Measurements from ENCODE around the gene MRPS31. TPM values are rescaled to one million over a fixed set of nuclear protein-coding genes. Genes with fewer than 3 reads are reported as not detected.

The MRPS31 gene
- total RNA-seq, 2 experiments from 2014 or later: 27.0 to 60.2 TPM

DNA sequence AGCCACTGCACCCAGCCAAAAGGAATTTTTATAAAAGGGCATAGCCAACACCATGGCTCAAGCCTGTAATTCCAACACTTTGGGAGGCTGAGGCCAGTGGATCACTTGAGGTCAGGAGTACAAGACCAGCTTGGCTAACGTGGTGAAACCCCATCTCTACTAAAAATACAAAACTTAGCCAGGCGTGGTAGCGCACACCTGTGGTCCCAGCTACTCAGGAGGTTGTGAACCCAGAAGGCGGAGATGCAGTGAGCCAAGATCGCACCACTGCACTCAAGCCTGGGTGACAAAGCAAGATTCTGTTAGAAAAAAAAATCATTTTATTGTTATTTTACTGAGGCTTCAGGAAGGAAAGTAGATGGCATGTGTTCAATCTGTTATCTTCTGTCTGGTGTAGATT is 73.3 kb downstream of the MRPS31 start:
- Histone ChIP-seq H3K9me2 (ENCODE audit: insufficient read depth, low read length) (no peaks in the 10 kb centered on the region), H3K36me3 (ENCODE audit: insufficient read depth, low read length) (no peaks in the 10 kb centered on the region), H3K4me1 (ENCODE audit: insufficient read depth, low read length, poor library complexity, severe bottlenecking) (peaks cover 82% of the 10 kb centered on the region), H3K79me2 (ENCODE audit: insufficient read depth, low read depth, low read length) (no peaks in the 10 kb centered on the region), H3K4me2 (ENCODE audit: low read length) (peak overlapping the region; percentile 74), H2AFZ (ENCODE audit: low read length) (peak overlapping the region; percentile 83; the same call in 1 of the 2 replicates), H4K20me1 (ENCODE audit: insufficient read depth, low read length) (no peaks in the 10 kb centered on the region), H3K4me3 (ENCODE audit: low read depth, low read length, poor library complexity, severe bottlenecking) (peak overlapping the region; percentile 52), H3K27ac (ENCODE audit: low read depth, low read length, poor library complexity, severe bottlenecking) (peak overlapping the region; percentile 94), H3K9me3 (ENCODE audit: low read length) (no peaks in the 10 kb centered on the region)
- peak; percentile 89 for DNase-seq (ENCODE audit: low spot score)
- BruUV-seq (replicated peaks): no TSS peak
- intact Hi-C loops (cut with micrococcal nuclease; ENCODE audit: unreplicated experiment): loop anchor here (2.0 to 10.0 kb wide), 2 partner anchors 61 to 227 kb away; no protein-coding TSS in a partner anchor
- no peak for TF ChIP-seq EZH2phosphoT487 (IDR thresholded peaks at IDR 0.05; ENCODE audit: borderline replicate concordance, low read depth, low read length)
- TF ChIP-seq, protein P1, sequence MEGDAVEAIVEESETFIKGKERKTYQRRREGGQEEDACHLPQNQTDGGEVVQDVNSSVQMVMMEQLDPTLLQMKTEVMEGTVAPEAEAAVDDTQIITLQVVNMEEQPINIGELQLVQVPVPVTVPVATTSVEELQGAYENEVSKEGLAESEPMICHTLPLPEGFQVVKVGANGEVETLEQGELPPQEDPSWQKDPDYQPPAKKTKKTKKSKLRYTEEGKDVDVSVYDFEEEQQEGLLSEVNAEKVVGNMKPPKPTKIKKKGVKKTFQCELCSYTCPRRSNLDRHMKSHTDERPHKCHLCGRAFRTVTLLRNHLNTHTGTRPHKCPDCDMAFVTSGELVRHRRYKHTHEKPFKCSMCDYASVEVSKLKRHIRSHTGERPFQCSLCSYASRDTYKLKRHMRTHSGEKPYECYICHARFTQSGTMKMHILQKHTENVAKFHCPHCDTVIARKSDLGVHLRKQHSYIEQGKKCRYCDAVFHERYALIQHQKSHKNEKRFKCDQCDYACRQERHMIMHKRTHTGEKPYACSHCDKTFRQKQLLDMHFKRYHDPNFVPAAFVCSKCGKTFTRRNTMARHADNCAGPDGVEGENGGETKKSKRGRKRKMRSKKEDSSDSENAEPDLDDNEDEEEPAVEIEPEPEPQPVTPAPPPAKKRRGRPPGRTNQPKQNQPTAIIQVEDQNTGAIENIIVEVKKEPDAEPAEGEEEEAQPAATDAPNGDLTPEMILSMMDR (conservative IDR thresholded peaks at IDR 0.05; ENCODE audit: low read length): no peak
- ChIA-PET POLR2A (interaction anchor here (0.6 to 1.7 kb wide), 12 partner anchors 9 to 1338 kb away, joined by 3 to 7 read pairs (median 4); partner anchors contain the start of gene MRPS31), CTCF (ENCODE audit: unreplicated experiment) (interaction anchor here (0.5 kb wide), 1 partner anchor 30 kb away, joined by 3 read pairs; no protein-coding TSS in a partner anchor)

DNA sequence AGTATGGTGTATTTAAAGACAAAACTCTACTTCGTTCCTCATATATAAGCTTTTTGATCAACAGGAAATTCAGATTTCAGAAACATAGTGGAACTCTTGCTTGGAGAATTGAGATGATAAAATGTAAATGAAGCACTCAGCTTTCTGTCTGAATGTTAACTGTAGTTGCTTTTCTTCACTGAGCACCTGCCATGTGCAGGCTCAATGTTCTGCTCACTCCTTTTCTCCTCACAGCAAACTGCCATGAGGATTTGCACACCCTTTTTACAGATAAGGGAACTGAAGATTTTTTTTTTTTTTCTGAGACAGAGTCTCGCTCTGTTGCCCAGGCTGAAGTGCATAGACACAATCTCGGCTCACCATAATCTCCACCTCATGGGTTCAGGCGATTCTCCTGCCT is 76.6 kb downstream of the MRPS31 start:
- ChIA-PET POLR2A (interaction anchor here (0.6 to 2.4 kb wide), 12 partner anchors 9 to 1132 kb away, joined by 3 to 7 read pairs (median 4); no protein-coding TSS in a partner anchor), CTCF (ENCODE audit: unreplicated experiment) (interaction anchor here (1.0 to 1.1 kb wide), 3 partner anchors 76 to 228 kb away, joined by 3 read pairs; partner anchors contain the start of gene MRPS31)
- intact Hi-C loops (cut with micrococcal nuclease; ENCODE audit: unreplicated experiment): loop anchor here (2.0 to 10.0 kb wide), 2 partner anchors 82 to 230 kb away; no protein-coding TSS in a partner anchor
- Histone ChIP-seq H4K20me1 (ENCODE audit: insufficient read depth, low read length) (no peaks in the 10 kb centered on the region), H3K9me2 (ENCODE audit: insufficient read depth, low read length) (no peaks in the 10 kb centered on the region), H3K79me2 (ENCODE audit: insufficient read depth, low read depth, low read length) (no peaks in the 10 kb centered on the region), H3K4me1 (ENCODE audit: insufficient read depth, low read length, poor library complexity, severe bottlenecking) (peaks cover 74% of the 10 kb centered on the region), H2AFZ (ENCODE audit: low read length) (peak overlapping the region; percentile 59; the same call in 1 of the 2 replicates), H3K36me3 (ENCODE audit: insufficient read depth, low read length) (no peaks in the 10 kb centered on the region; the same call in 1 of the 2 replicates), H3K4me3 (ENCODE audit: low read depth, low read length, poor library complexity, severe bottlenecking) (no peak overlapping the region), H3K4me2 (ENCODE audit: low read length) (peak overlapping the region; percentile 38), H3K27ac (ENCODE audit: low read depth, low read length, poor library complexity, severe bottlenecking) (peak overlapping the region; percentile 64), H3K9me3 (ENCODE audit: low read length) (peaks cover 7% of the 10 kb centered on the region; the same call in 1 of the 2 replicates)
- no TSS peak for BruUV-seq (replicated peaks)
- DNase-seq (ENCODE audit: low spot score): peak; percentile 60
- TF ChIP-seq, protein P1 (conservative IDR thresholded peaks at IDR 0.05; ENCODE audit: low read length): no peak
- no peak for TF ChIP-seq EZH2phosphoT487 (IDR thresholded peaks at IDR 0.05; ENCODE audit: borderline replicate concordance, low read depth, low read length)

DNA sequence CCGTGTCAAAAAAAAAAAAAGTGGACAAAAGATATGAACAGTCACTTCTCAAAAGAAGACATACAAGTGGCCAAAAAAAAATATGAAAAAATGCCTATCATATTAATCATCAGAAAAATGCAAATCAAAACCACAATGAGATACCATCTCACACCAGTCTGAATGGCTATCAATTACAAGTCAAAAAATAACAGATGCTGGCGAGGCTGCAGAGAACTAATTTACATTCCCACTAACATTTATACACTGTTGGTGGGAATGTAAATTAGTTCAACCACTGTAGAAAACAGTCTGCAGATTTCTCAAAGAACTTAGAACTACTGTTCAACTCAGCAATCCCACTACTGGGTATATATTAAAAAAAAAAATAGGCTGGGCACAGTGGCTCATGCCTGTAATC is 78.0 kb downstream of the MRPS31 start:
- H3K27ac ChIP-seq (ENCODE audit: low read depth, low read length, poor library complexity, severe bottlenecking): peak overlapping the region; percentile 64
- no peaks in the 10 kb centered on the region for H4K20me1 ChIP-seq (ENCODE audit: insufficient read depth, low read length)
- H2AFZ ChIP-seq (ENCODE audit: low read length): peak overlapping the region; percentile 50; the same call in 1 of the 2 replicates
- ChIA-PET CTCF (ENCODE audit: unreplicated experiment) (interaction anchor here (0.8 kb wide), 1 partner anchor 10 kb away, joined by 3 read pairs; no protein-coding TSS in a partner anchor), POLR2A (interaction anchor here (0.7 to 1.4 kb wide), 4 partner anchors 10 to 613 kb away, joined by 3 to 8 read pairs (median 4); no protein-coding TSS in a partner anchor)
- no peaks in the 10 kb centered on the region for H3K79me2 ChIP-seq (ENCODE audit: insufficient read depth, low read depth, low read length)
- H3K4me1 ChIP-seq (ENCODE audit: insufficient read depth, low read length, poor library complexity, severe bottlenecking): peaks cover 66% of the 10 kb centered on the region
- no peak overlapping the region for H3K4me3 ChIP-seq (ENCODE audit: low read depth, low read length, poor library complexity, severe bottlenecking)
- BruUV-seq (replicated peaks): no TSS peak
- no peaks in the 10 kb centered on the region; the same call in 1 of the 2 replicates for H3K36me3 ChIP-seq (ENCODE audit: insufficient read depth, low read length)
- intact Hi-C loops (cut with micrococcal nuclease; ENCODE audit: unreplicated experiment): loop anchor here (10.0 kb wide), 1 partner anchor 232 kb away; no protein-coding TSS in a partner anchor
- TF ChIP-seq EZH2phosphoT487 (IDR thresholded peaks at IDR 0.05; ENCODE audit: borderline replicate concordance, low read depth, low read length): no peak
- TF ChIP-seq, protein P1 (conservative IDR thresholded peaks at IDR 0.05; ENCODE audit: low read length): no peak
- DNase-seq (ENCODE audit: low spot score): no peak
- H3K9me3 ChIP-seq (ENCODE audit: low read length): peaks cover 7% of the 10 kb centered on the region; the same call in 1 of the 2 replicates
- no peaks in the 10 kb centered on the region for H3K9me2 ChIP-seq (ENCODE audit: insufficient read depth, low read length)
- peak overlapping the region; percentile 40 for H3K4me2 ChIP-seq (ENCODE audit: low read length)

Measured in OCI-LY7 (cell line).